ENCODE data around the gene ATP5MG.

Gene ATP5MG

GRCh38 chr11:118383657-118384056 lies 17.7 kb upstream of the ATP5MG start:
- TF ChIP-seq CTCF (IDR thresholded peaks at IDR 0.05; ENCODE audit: low read depth, low read length, poor library complexity, severe bottlenecking) (no peak), EZH2phosphoT487 (IDR thresholded peaks at IDR 0.05; ENCODE audit: borderline replicate concordance, low read length) (no peak)
- Histone ChIP-seq H3K9me2 (replicated peaks; ENCODE audit: control insufficient read depth, low read length) (no peaks in the 10 kb centered on the region), H3K4me2 (ENCODE audit: low read length) (no peak overlapping the region), H3K4me3 (ENCODE audit: low read length) (no peak overlapping the region), H3K79me2 (ENCODE audit: control insufficient read depth, low read length) (no peaks in the 10 kb centered on the region), H3K36me3 (ENCODE audit: control insufficient read depth, low read length) (peaks cover 90% of the 10 kb centered on the region), H3K4me1 (ENCODE audit: control insufficient read depth, low read length) (no peaks in the 10 kb centered on the region), H4K20me1 (ENCODE audit: control insufficient read depth, insufficient read depth, low read depth, low read length) (no peaks in the 10 kb centered on the region), H3K27me3 (ENCODE audit: control insufficient read depth, low read length) (no peaks in the 10 kb centered on the region), H3F3A (ENCODE audit: control insufficient read depth, insufficient read depth) (no peaks in the 10 kb centered on the region), H3K9me3 (ENCODE audit: control insufficient read depth, insufficient read depth, low read length) (no peaks in the 10 kb centered on the region), H3K27ac (ENCODE audit: low read depth, low read length) (no peak overlapping the region)

GRCh38 chr11:118396097-118396501 lies 5.3 kb upstream of the ATP5MG start:
- Histone ChIP-seq H3K27ac (ENCODE audit: low read depth, low read length) (no peak overlapping the region), H3K79me2 (ENCODE audit: control insufficient read depth, low read length) (peaks cover 5% of the 10 kb centered on the region), H3K9me2 (replicated peaks; ENCODE audit: control insufficient read depth, low read length) (no peaks in the 10 kb centered on the region), H3K4me1 (ENCODE audit: control insufficient read depth, low read length) (peaks cover 26% of the 10 kb centered on the region), H3K4me3 (ENCODE audit: low read length) (no peak overlapping the region), H3K27me3 (ENCODE audit: control insufficient read depth, low read length) (no peaks in the 10 kb centered on the region), H3F3A (ENCODE audit: control insufficient read depth, insufficient read depth) (peaks cover 18% of the 10 kb centered on the region), H3K9me3 (ENCODE audit: control insufficient read depth, insufficient read depth, low read length) (no peaks in the 10 kb centered on the region), H3K36me3 (ENCODE audit: control insufficient read depth, low read length) (peaks cover 66% of the 10 kb centered on the region), H4K20me1 (ENCODE audit: control insufficient read depth, insufficient read depth, low read depth, low read length) (no peaks in the 10 kb centered on the region), H3K4me2 (ENCODE audit: low read length) (no peak overlapping the region)
- TF ChIP-seq EZH2phosphoT487 (IDR thresholded peaks at IDR 0.05; ENCODE audit: borderline replicate concordance, low read length): no peak
- TF ChIP-seq CTCF (IDR thresholded peaks at IDR 0.05; ENCODE audit: low read depth, low read length, poor library complexity, severe bottlenecking): no peak

- no peak for TF ChIP-seq CTCF (IDR thresholded peaks at IDR 0.05; ENCODE audit: low read depth, low read length, poor library complexity, severe bottlenecking)
- no peak for TF ChIP-seq EZH2phosphoT487 (IDR thresholded peaks at IDR 0.05; ENCODE audit: borderline replicate concordance, low read length)
Measured at GRCh38 chr11:118397448-118397847, 4.0 kb upstream of the ATP5MG start.

More at GRCh38 chr11:118397448-118397847, 4.0 kb upstream of the ATP5MG start:
- Histone ChIP-seq H3K4me1 (ENCODE audit: control insufficient read depth, low read length) (peaks cover 27% of the 10 kb centered on the region), H3F3A (ENCODE audit: control insufficient read depth, insufficient read depth) (peaks cover 18% of the 10 kb centered on the region), H3K4me3 (ENCODE audit: low read length) (no peak overlapping the region), H3K9me2 (replicated peaks; ENCODE audit: control insufficient read depth, low read length) (no peaks in the 10 kb centered on the region), H3K9me3 (ENCODE audit: control insufficient read depth, insufficient read depth, low read length) (no peaks in the 10 kb centered on the region), H3K27me3 (ENCODE audit: control insufficient read depth, low read length) (no peaks in the 10 kb centered on the region), H3K4me2 (ENCODE audit: low read length) (no peak overlapping the region), H3K27ac (ENCODE audit: low read depth, low read length) (no peak overlapping the region), H3K36me3 (ENCODE audit: control insufficient read depth, low read length) (peaks cover 65% of the 10 kb centered on the region), H3K79me2 (ENCODE audit: control insufficient read depth, low read length) (peaks cover 17% of the 10 kb centered on the region), H4K20me1 (ENCODE audit: control insufficient read depth, insufficient read depth, low read depth, low read length) (peaks cover 7% of the 10 kb centered on the region; the same call in 1 of the 2 replicates)
